Omental fat pad (tissue), 4 donors: ENCODE results near the gene EPN1. TPM values are rescaled to one million over a fixed set of nuclear protein-coding genes. Genes with fewer than 3 reads are reported as not detected.
"Not testable (repeated sequence)": the region's sequence is repeated elsewhere in the genome, so short reads cannot be mapped to it uniquely, and the experiment has no call there.

ENCODE experiments used
- ATAC-seq: fragments of 150-250 bp; one replicate; pipeline ENCODE4 v1.9.1; 2016; ENCODE audit warnings: mild to moderate bottlenecking, moderate library complexity; ENCODE audit not compliant: low FRiP score
- DNase-seq: peaks from one replicate; pipeline ENCODE4 v3.0.0-alpha.2; 2019; ENCODE audit warnings: low spot score
- small RNA-seq: library from RNA; depleted of rRNA; stranded (forward); fragments of <200 nt; gene quantifications from one replicate; pipeline ENCODE3, GENCODE V24; 2016
- total RNA-seq, 4 donors: library from RNA; depleted of rRNA; stranded (reverse); fragments of >200 nt; gene quantifications; one replicate each; pipeline ENCODE4 v1.1.0, GENCODE V29; 2016
- TF ChIP-seq, protein P1 (sequence below), 3 donors: fragments of 450-650 bp; IDR thresholded peaks; one replicate each; pipeline ENCODE4 v1.5.1; 2016 to 2017; ENCODE audit warnings: antibody characterized with exemption in 3 of 3, mild to moderate bottlenecking in 3 of 3, moderate library complexity in 2 of 3

EPN1 gene
- total RNA-seq, 4 donors from 2014 or later: 56.4 to 82.3 (median 62.0) TPM

DNA sequence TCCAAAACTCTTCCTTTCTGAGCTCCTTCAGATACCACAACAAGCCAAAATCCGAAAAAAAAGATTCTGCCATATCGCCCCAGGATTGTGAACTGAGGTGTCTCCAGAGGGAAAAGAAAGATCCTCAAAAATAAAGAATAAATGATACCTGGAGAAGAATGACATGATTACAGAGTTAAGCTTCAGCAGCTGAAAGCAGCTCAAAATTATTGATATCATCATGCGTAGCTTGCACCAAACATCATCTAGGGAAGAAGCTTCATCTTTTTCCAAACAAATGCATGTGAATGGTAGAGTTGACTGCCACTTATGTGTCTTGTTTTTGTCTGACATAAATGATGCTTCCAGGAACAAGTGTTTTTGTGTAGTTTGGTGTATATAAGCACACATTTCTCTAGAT lies 63.3 kb downstream of the EPN1 start, which contains the start of gene NLRP9:
NLRP9 (minus strand) TSS at position 101 of the 400 bp plus-strand sequence; CDS start at position 73, 28 bp downstream.
- TF ChIP-seq, protein P1, sequence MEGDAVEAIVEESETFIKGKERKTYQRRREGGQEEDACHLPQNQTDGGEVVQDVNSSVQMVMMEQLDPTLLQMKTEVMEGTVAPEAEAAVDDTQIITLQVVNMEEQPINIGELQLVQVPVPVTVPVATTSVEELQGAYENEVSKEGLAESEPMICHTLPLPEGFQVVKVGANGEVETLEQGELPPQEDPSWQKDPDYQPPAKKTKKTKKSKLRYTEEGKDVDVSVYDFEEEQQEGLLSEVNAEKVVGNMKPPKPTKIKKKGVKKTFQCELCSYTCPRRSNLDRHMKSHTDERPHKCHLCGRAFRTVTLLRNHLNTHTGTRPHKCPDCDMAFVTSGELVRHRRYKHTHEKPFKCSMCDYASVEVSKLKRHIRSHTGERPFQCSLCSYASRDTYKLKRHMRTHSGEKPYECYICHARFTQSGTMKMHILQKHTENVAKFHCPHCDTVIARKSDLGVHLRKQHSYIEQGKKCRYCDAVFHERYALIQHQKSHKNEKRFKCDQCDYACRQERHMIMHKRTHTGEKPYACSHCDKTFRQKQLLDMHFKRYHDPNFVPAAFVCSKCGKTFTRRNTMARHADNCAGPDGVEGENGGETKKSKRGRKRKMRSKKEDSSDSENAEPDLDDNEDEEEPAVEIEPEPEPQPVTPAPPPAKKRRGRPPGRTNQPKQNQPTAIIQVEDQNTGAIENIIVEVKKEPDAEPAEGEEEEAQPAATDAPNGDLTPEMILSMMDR (IDR thresholded peaks at IDR 0.05): no peak
- ATAC-seq: no peak
- no peak for DNase-seq

DNA sequence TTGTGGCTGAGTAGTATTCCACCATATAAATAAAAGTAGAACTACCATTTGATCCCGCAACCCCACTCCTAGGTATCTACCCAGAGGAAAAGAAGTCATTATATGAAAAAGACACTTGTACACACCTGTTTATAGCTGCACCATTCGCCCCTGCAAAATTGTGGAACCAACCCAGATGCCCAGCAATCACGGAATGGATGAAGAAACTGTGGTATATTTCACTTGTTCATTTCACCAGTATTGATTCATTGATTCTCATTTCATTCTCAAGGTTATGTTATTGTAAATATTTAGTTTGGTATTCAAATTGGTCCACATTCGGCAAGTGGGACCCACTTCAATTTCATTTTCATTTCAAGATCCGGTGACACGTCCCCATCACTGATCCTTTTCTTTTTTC lies 75.7 kb downstream of the EPN1 start:
- TF ChIP-seq, protein P1 (IDR thresholded peaks at IDR 0.05): no peak
- ATAC-seq (no peak), DNase-seq (no peak)

DNA sequence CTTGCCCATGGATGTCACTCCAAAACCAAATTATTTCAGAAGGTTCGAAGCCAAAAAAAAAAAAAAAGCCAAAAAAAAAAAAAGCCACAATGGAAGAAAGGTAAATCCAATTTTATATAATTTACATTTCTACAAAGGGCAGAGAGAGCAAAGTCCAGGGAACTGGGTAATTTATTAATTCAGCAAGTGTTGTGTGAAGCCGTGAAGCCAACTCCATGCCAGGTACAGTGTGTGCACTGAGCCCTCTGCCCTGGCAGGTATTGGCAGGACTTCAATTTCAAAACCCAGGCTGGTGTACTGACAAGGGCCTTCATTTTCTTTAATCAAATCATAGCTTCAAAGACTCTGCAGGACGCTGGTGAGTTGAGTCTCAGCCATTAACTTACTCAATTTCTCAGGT lies 78.4 kb downstream of the EPN1 start:
- no peak for ATAC-seq
- no peak for DNase-seq
- TF ChIP-seq, protein P1 (IDR thresholded peaks at IDR 0.05): no peak

DNA sequence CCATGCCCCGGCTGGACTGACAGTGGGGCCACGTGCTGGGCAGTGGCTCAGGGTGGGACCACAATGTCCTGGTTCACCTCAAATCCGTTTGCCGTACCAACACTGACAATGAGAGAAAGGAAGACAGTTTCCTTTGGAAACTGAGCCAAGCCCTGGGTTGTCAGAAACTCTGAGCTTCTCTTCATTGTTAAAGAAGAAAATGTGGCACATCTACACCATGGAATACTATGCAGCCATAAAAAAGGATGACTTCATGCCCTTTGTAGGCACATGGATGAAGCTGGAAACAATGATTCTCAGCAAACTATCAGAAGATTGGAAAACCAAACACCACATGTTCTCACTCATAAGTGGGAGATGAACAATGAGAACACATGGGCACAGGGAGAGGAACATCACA lies 81.8 kb downstream of the EPN1 start:
- DNase-seq, ATAC-seq: not testable (repeated sequence)

DNA sequence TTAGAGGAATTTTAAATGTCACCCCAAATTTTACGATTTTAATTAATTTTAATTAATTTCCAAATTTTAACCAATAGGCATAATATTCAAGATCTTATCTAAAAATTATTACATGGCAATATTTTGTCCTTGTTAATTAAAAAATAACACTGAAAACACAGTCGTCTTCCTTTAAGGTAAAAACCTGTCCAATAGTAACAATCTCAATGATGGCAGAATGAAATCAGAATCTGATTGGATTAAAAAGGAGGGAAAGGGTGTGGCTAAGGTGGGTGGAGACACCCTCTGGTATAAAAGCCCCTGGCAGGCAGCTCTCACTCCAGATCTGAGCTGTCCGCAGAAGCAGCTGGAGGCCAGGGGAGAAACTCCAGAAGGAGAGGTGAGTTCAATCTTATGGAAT lies 83.8 kb downstream of the EPN1 start, which contains the start of gene RFPL4A:
RFPL4A (plus strand) TSS at position 301 of the 400 bp plus-strand sequence. CDS start 2,704 bp downstream, outside the sequence.
- DNase-seq, ATAC-seq: not testable (repeated sequence)

Small RNAs within 50 kb of the gene (small RNA-seq; reads per million reads assigned to genes)
- not detected for gene AC010525.2

Other genes with a start within 250 kb of the EPN1 start
- gene SHISA7, start 231.9 kb upstream of the EPN1 start, total RNA-seq: not detected
- 10 to 100 TPM; 52.5 to 96.8 (median 62.5) TPM for gene ISOC2, start 213.6 kb upstream of the EPN1 start, total RNA-seq
- not detected for gene C19orf85, start 210.5 kb upstream of the EPN1 start, total RNA-seq
- gene ZNF628, start 198.6 kb upstream of the EPN1 start, total RNA-seq: 1 to 10 TPM; 1.7 to 6.4 (median 2.6) TPM
- 1 to 10 TPM; 2.3 to 4.6 (median 2.6) TPM for gene NAT14, start 190.0 kb upstream of the EPN1 start, total RNA-seq
- 1 to 10 TPM; 1.6 to 6.1 (median 3.5) TPM for gene SSC5D, start 186.8 kb upstream of the EPN1 start, total RNA-seq
- gene SBK2, start 138.1 kb upstream of the EPN1 start, total RNA-seq: under 1 TPM in 1 of 4 donors, not detected in 3; 0.56 TPM
- gene SBK3, start 129.7 kb upstream of the EPN1 start, total RNA-seq: 1 to 10 TPM in 1 of 4 donors, under 1 TPM in 2, not detected in 1; 0.36 to 1.5 (median 0.79) TPM
- 1 to 10 TPM; 1.3 to 4.0 (median 2.3) TPM for gene ZNF579, start 94.4 kb upstream of the EPN1 start, total RNA-seq
- 1 to 10 TPM; 4.2 to 7.1 (median 5.0) TPM for gene FIZ1, start 75.7 kb upstream of the EPN1 start, total RNA-seq
- gene ZNF524, start 74.9 kb upstream of the EPN1 start, total RNA-seq: 10 to 100 TPM; 15.6 to 27.5 (median 17.4) TPM
- 1 to 10 TPM; 2.2 to 6.3 (median 3.8) TPM for gene ZNF865, start 69.6 kb upstream of the EPN1 start, total RNA-seq
- 1 to 10 TPM; 2.5 to 3.8 (median 3.2) TPM for gene ZNF784, start 50.7 kb upstream of the EPN1 start, total RNA-seq
- gene ZNF580, start 34.2 kb upstream of the EPN1 start, total RNA-seq: 10 to 100 TPM; 11.4 to 20.5 (median 13.8) TPM
- gene ZNF581, start 31.6 kb upstream of the EPN1 start, total RNA-seq: 10 to 100 TPM in 3 of 4 donors, 1 to 10 TPM in 1; 9.9 to 15.0 (median 11.9) TPM
- gene CCDC106, start 27.0 kb upstream of the EPN1 start, total RNA-seq: 10 to 100 TPM in 3 of 4 donors, 1 to 10 TPM in 1; 9.8 to 15.2 (median 11.0) TPM
- 100 to 1,000 TPM in 2 of 4 donors, 10 to 100 TPM in 2; 55.2 to 132 (median 86.1) TPM for gene U2AF2, start 20.2 kb upstream of the EPN1 start, total RNA-seq
- gene NLRP9, start 63.2 kb downstream of the EPN1 start, total RNA-seq: not detected
- gene RFPL4A, start 83.9 kb downstream of the EPN1 start, total RNA-seq: not detected
- not detected for gene RFPL4AL1, start 93.9 kb downstream of the EPN1 start, total RNA-seq
- not detected for gene NLRP11, start 156.8 kb downstream of the EPN1 start, total RNA-seq
- gene NLRP4, start 161.3 kb downstream of the EPN1 start, total RNA-seq: not detected